ENCODE measurements around the gene ABCC9.

Gene ABCC9

GRCh38 chr12:21819678-21820077, 121.5 kb downstream of the ABCC9 start:
- TF ChIP-seq CTCF (IDR thresholded peaks at IDR 0.05; ENCODE audit: extremely low read depth, missing control alignments): no peak

GRCh38 chr12:21819236-21819635, 122.0 kb downstream of the ABCC9 start:
- DNase-seq (ENCODE audit: low spot score): no peak
- no peak for TF ChIP-seq CTCF (IDR thresholded peaks at IDR 0.05; ENCODE audit: extremely low read depth, missing control alignments)

More at GRCh38 chr12:21819678-21820077, 121.5 kb downstream of the ABCC9 start:
- no peak for DNase-seq (ENCODE audit: low spot score)

DNA sequence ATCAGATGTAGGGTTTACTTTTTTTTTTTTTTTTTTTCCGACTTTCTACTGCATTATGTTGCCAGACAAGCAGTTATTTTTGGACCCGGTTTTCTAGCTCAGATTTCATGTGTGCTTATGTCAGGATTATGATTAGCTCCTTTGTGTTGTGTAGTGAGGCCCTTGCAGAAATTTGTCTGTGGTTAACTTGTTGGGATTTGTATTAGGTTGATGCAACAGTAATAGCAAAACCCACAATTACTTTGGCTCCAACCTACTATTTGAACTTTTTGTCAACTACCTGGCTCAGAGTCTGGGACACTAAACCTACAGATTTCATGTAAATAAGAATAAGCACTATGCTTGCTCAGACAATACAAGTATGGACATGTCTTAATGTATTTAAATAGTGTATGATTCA, 122.6 kb downstream of the ABCC9 start:
- no peak for DNase-seq (ENCODE audit: low spot score)
- no peak for TF ChIP-seq CTCF (IDR thresholded peaks at IDR 0.05; ENCODE audit: extremely low read depth, missing control alignments)

DNA sequence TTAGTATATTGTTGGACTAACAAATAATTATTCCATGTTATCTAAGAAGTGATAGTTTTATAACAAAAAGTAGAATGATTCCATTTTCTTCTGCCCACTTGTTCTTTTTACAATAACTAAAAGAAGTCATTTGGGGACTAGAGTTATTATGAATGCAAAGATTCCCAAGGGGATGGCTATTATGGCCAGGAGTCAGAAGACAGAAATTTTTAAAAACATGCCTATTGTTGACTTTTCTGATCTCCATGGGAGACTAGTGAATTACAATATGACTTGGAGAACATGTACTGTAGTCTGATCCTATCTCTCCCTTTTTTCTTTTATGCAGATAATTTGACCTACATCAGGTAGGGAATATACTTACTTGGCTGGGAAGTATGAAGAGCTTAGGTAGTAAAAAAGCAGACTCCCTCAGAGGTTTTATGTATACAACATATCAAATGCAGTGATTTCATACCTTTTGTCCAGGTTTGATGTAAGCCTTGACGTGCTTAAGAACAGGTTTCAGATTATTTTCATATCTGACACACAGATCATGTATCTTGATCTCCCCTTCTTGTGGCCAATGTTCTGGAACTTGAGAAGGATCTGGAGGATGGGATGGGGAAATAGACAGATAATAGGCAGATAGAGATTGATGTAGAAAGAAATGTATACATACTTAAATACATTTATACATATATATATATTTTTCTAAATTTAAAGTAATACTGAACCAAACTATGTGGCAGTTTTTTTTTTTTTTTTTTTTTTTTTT, 125.7 kb downstream of the ABCC9 start:
- TF ChIP-seq CTCF (IDR thresholded peaks at IDR 0.05; ENCODE audit: extremely low read depth, missing control alignments): no peak
- DNase-seq (ENCODE audit: low spot score): no peak

DNA sequence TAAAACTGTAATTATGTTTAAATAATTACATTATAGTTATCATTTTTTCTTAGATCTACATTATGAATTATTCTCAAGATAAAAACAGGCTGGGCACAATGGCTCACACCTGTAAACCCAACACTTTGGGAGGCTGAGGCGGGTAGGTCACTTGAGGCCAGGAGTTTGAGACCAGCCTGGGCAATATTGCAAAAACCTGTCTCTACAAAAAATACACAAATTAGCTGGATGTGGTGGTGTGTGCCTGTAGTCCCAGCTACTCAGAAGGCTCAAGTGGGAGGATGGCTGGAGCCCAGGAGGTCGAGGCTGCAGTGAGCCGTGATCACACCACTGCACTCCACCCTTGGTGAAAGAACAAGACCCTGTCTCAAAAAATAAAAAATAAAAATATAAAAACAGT, 126.4 kb downstream of the ABCC9 start:
- TF ChIP-seq CTCF (IDR thresholded peaks at IDR 0.05; ENCODE audit: extremely low read depth, missing control alignments): no peak
- no peak for DNase-seq (ENCODE audit: low spot score)

GRCh38 chr12:21814327-21814726, 126.9 kb downstream of the ABCC9 start:
- no peak for DNase-seq (ENCODE audit: low spot score)
- TF ChIP-seq CTCF (IDR thresholded peaks at IDR 0.05; ENCODE audit: extremely low read depth, missing control alignments): no peak

DNA sequence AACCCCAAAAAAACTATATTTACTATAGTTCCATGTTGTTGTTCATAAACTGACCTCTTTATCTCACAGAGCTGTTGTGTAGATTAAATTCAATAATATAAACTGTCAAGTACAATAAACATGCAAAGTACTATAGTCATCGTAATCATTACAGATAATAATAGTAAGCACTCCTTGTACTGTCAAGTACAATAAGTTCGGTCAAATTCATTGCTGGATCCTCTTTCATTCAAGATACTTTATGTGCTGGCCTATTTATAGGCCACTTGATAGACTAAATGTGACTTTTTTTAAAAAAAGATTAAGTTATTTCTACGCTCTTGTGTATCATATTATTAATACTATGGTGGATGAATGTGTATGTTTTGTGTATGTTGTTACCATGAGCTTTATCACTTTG, 127.5 kb downstream of the ABCC9 start:
- no peak for DNase-seq (ENCODE audit: low spot score)
- TF ChIP-seq CTCF (IDR thresholded peaks at IDR 0.05; ENCODE audit: extremely low read depth, missing control alignments): no peak
